Activated CD4-positive, CD25-positive, alpha-beta regulatory T cell treated with anti-CD3 and anti-CD28 coated beads, Interleukin-2, amount 50 U/mL, for 72 hours (primary cell): ENCODE results near the gene SST.

ENCODE experiments used
- DNase-seq: peaks from one replicate; pipeline ENCODE4 v3.0.0; 2021

SST gene

GRCh38 chr3:187669675-187670504, at the start of gene SST:
Gene SST, minus strand, starts transcription at chr3:187670394. Its CDS starts 103 bp downstream, at chr3:187670291.
- DNase-seq: no peak

GRCh38 chr3:187719628-187720336, 49.6 kb upstream of the SST start:
- no peak for DNase-seq

GRCh38 chr3:187718802-187719201, 48.6 kb upstream of the SST start:
- DNase-seq: no peak

GRCh38 chr3:187717572-187717971, 47.4 kb upstream of the SST start:
- DNase-seq: no peak

GRCh38 chr3:187714404-187714979, 44.3 kb upstream of the SST start:
- peak; percentile 70 for DNase-seq

- no peak for DNase-seq
Measured at GRCh38 chr3:187713504-187713903, 43.3 kb upstream of the SST start.

- no peak for DNase-seq
Measured at GRCh38 chr3:187709155-187709554, 39.0 kb upstream of the SST start.

- DNase-seq: no peak
Measured at GRCh38 chr3:187708696-187709095, 38.5 kb upstream of the SST start.

GRCh38 chr3:187706971-187707370, 36.8 kb upstream of the SST start:
- DNase-seq: no peak

- no peak for DNase-seq
Measured at GRCh38 chr3:187705164-187705563, 35.0 kb upstream of the SST start.

- DNase-seq: no peak
Measured at GRCh38 chr3:187702507-187703033, 32.4 kb upstream of the SST start, which contains the start of gene RTP2. Gene RTP2, minus strand, starts transcription at chr3:187702557. Its CDS starts 429 bp downstream, at chr3:187702128.

GRCh38 chr3:187700249-187700648, 30.1 kb upstream of the SST start:
- DNase-seq: no peak

- DNase-seq: no peak
Measured at GRCh38 chr3:187698499-187699399, 28.6 kb upstream of the SST start.

GRCh38 chr3:187696021-187696420, 25.8 kb upstream of the SST start:
- no peak for DNase-seq

- DNase-seq: no peak
Measured at GRCh38 chr3:187695449-187695848, 25.3 kb upstream of the SST start.

GRCh38 chr3:187694801-187695200, 24.6 kb upstream of the SST start:
- no peak for DNase-seq

GRCh38 chr3:187693431-187693830, 23.2 kb upstream of the SST start:
- DNase-seq: no peak

- no peak for DNase-seq
Measured at GRCh38 chr3:187689984-187690383, 19.8 kb upstream of the SST start.

GRCh38 chr3:187686621-187687273, 16.6 kb upstream of the SST start:
- no peak for DNase-seq

- no peak for DNase-seq
Measured at GRCh38 chr3:187685948-187686347, 15.8 kb upstream of the SST start.

- no peak for DNase-seq
Measured at GRCh38 chr3:187684880-187685279, 14.7 kb upstream of the SST start.

- DNase-seq: no peak
Measured at GRCh38 chr3:187684444-187684843, 14.2 kb upstream of the SST start.
